A673 (cell line): ENCODE results near the gene EML3. TPM values are rescaled to one million over a fixed set of nuclear protein-coding genes. Genes with fewer than 3 reads are reported as not detected.
"Not testable (repeated sequence)": the region's sequence is repeated elsewhere in the genome, so short reads cannot be mapped to it uniquely, and the experiment has no call there.

ENCODE experiments used
- BruUV-seq: library from RNA; stranded (reverse); fragments of 400-500 nt; replicated peaks from 2 replicates; lab custom pipeline; 2021; lab: Mats Ljungman, UMichigan
- CTCF ChIA-PET: fragments of 300-600 bp; sonication (Branson Sonifier 250); formaldehyde crosslinking; loops from one replicate; lab custom pipeline; 2022; ENCODE audit warnings: antibody characterized with exemption; lab: Charles Lee
- POLR2A ChIA-PET: fragments of 300-600 bp; sonication (Branson Sonifier 250); formaldehyde crosslinking; loops from one replicate; lab custom pipeline; 2022; ENCODE audit warnings: antibody characterized with exemption; ENCODE audit not compliant: low non-redundant PET; lab: Charles Lee
- DNase-seq: peaks from one replicate; pipeline ENCODE4 v3.0.0-alpha.2; 2015; ENCODE audit warnings: low spot score
- H3K27ac ChIP-seq: fragments of 200-600 bp; sonication (generic); 2 replicates; pipeline ENCODE4 v1.5.1; 2016; ENCODE audit warnings: mixed run types, low read depth, mild to moderate bottlenecking, mixed read lengths, antibody characterized with exemption, low read length; ENCODE audit not compliant: poor library complexity, severe bottlenecking
- H3K27me3 ChIP-seq: fragments of 200-600 bp; sonication (generic); replicated peaks from 2 replicates; pipeline ENCODE4 v1.6.1; 2017; ENCODE audit warnings: mixed run types, low read depth, mild to moderate bottlenecking, mixed read lengths, antibody characterized with exemption, low read length; ENCODE audit not compliant: insufficient read depth, poor library complexity
- H3K36me3 ChIP-seq: fragments of 200-600 bp; sonication (generic); 2 replicates; pipeline ENCODE4 v1.6.1; 2016; ENCODE audit warnings: mixed run types, mild to moderate bottlenecking, mixed read lengths, antibody characterized with exemption, low read length; ENCODE audit not compliant: insufficient read depth, poor library complexity, severe bottlenecking
- H3K4me1 ChIP-seq: fragments of 200-600 bp; sonication (generic); 2 replicates; pipeline ENCODE4 v1.6.1; 2017; ENCODE audit warnings: mixed run types, mild to moderate bottlenecking, mixed read lengths, antibody characterized with exemption, low read length; ENCODE audit not compliant: insufficient read depth, poor library complexity, severe bottlenecking
- H3K4me3 ChIP-seq: fragments of 200-600 bp; sonication (generic); 2 replicates; pipeline ENCODE4 v1.5.1; 2016; ENCODE audit warnings: low read depth, mixed run types, mild to moderate bottlenecking, mixed read lengths, low read length; ENCODE audit not compliant: poor library complexity, severe bottlenecking
- H3K9me3 ChIP-seq: fragments of 200-600 bp; sonication (generic); 2 replicates; pipeline ENCODE4 v1.6.1; 2016; ENCODE audit warnings: mixed run types, low read depth, mild to moderate bottlenecking, mixed read lengths, antibody characterized with exemption, low read length; ENCODE audit not compliant: poor library complexity, severe bottlenecking
- CTCF ChIP-seq: fragments of 300-800, 200-600 bp; sonication (generic); conservative IDR thresholded peaks from 2 replicates; pipeline ENCODE4 v1.5.1; 2017; ENCODE audit warnings: low read depth, mild to moderate bottlenecking, antibody characterized with exemption, low read length, moderate library complexity, mixed read lengths
- EZH2 ChIP-seq: fragments of 200-600 bp; sonication (generic); IDR thresholded peaks from 2 replicates; pipeline ENCODE4 v1.6.1; 2017; ENCODE audit warnings: borderline replicate concordance, low read depth, mild to moderate bottlenecking, mixed read lengths, antibody characterized with exemption, low read length; ENCODE audit not compliant: poor library complexity, severe bottlenecking
- intact Hi-C: fragments of 100-400 bp; cut with micrococcal nuclease; formaldehyde crosslinking; loops from one replicate; pipeline ENCODE4 v1.10.0; 2022; ENCODE audit not compliant: unreplicated experiment
- total RNA-seq: library from RNA; stranded (reverse); gene quantifications from 2 replicates; pipeline ENCODE4 v1.2.3, GENCODE V29; 2021

Gene EML3
- total RNA-seq, 1 experiment from 2014 or later: 21.3 TPM

GRCh38 chr11:62572431-62572830, 40.1 kb downstream of the EML3 start:
- DNase-seq: no peak
- TF ChIP-seq EZH2: no peak
- TF ChIP-seq CTCF: no peak
- Histone ChIP-seq H3K27ac (peak overlapping the region; percentile 83), H3K36me3 (peaks cover 64% of the 10 kb centered on the region), H3K9me3 (no peaks in the 10 kb centered on the region), H3K4me1 (peaks cover 31% of the 10 kb centered on the region), H3K27me3 (no peaks in the 10 kb centered on the region), H3K4me3 (peak overlapping the region; percentile 65)
- ChIA-PET CTCF (interaction anchor here (0.6 to 1.0 kb wide), 2 partner anchors 46 to 148 kb away, joined by 3 to 4 read pairs; no protein-coding TSS in a partner anchor), POLR2A (no interaction called here)
- intact Hi-C loops: no loop called here
- BruUV-seq: no TSS peak

GRCh38 chr11:62571493-62571892, 41.1 kb downstream of the EML3 start:
- POLR2A ChIA-PET: interaction anchor here (0.6 to 1.0 kb wide), 3 partner anchors 11 to 261 kb away, joined by 3 to 4 read pairs (median 3); partner anchors contain the start of genes C11orf98 and CSKMT
- Histone ChIP-seq H3K36me3 (peaks cover 71% of the 10 kb centered on the region), H3K4me3 (peak overlapping the region; percentile 65), H3K4me1 (peaks cover 31% of the 10 kb centered on the region), H3K27ac (peak overlapping the region; percentile 83)
- H3K27me3 ChIP-seq, BruUV-seq, intact Hi-C loops, H3K9me3 ChIP-seq, DNase-seq, CTCF ChIA-PET: not testable (repeated sequence)

- CTCF ChIA-PET, intact Hi-C loops, H3K9me3 ChIP-seq, DNase-seq, H3K4me3 ChIP-seq, BruUV-seq, H3K27me3 ChIP-seq: not testable (repeated sequence)
- Histone ChIP-seq H3K36me3 (peaks cover 71% of the 10 kb centered on the region), H3K4me1 (peaks cover 35% of the 10 kb centered on the region), H3K27ac (peak overlapping the region; percentile 83)
- POLR2A ChIA-PET: interaction anchor here (0.7 to 1.0 kb wide), 2 partner anchors 11 to 94 kb away, joined by 3 to 4 read pairs; partner anchors contain the start of genes C11orf98 and CSKMT
Observed at GRCh38 chr11:62570903-62571302, 41.7 kb downstream of the EML3 start.

- ChIA-PET POLR2A (no interaction called here), CTCF (no interaction called here)
- no peak for DNase-seq
- H3K9me3 ChIP-seq: no peaks in the 10 kb centered on the region
- H3K27ac ChIP-seq: no peak overlapping the region
- intact Hi-C loops: no loop called here
- no peaks in the 10 kb centered on the region for H3K27me3 ChIP-seq
- BruUV-seq: no TSS peak
- H3K4me1 ChIP-seq: peaks cover 29% of the 10 kb centered on the region
- H3K36me3 ChIP-seq: peaks cover 83% of the 10 kb centered on the region
- TF ChIP-seq EZH2 (no peak), CTCF (no peak)
- no peak overlapping the region for H3K4me3 ChIP-seq
Observed at GRCh38 chr11:62569611-62570010, 43.0 kb downstream of the EML3 start.
